Ishikawa (cell line): ENCODE results near the gene IGLON5.

Experiments used
- CEBPB ChIP-seq: IDR thresholded peaks from 2 replicates; pipeline ENCODE4 v1.6.1; 2012
- CREB1 ChIP-seq: IDR thresholded peaks from 2 replicates; pipeline ENCODE4 v1.6.1; 2012; ENCODE audit warnings: low read depth
- EGR1 ChIP-seq: IDR thresholded peaks from 2 replicates; pipeline ENCODE4 v1.6.1; 2012
- EP300 ChIP-seq: IDR thresholded peaks from 2 replicates; pipeline ENCODE4 v1.6.1; 2012; ENCODE audit warnings: borderline replicate concordance
- FOXM1 ChIP-seq: IDR thresholded peaks from 2 replicates; pipeline ENCODE4 v1.6.1; 2012; ENCODE audit warnings: low read depth, borderline replicate concordance
- NFIC ChIP-seq: IDR thresholded peaks from 2 replicates; pipeline ENCODE4 v1.6.1; 2012
- RAD21 ChIP-seq: IDR thresholded peaks from 2 replicates; pipeline ENCODE4 v1.6.1; 2012; ENCODE audit warnings: low read depth
- TAF1 ChIP-seq: IDR thresholded peaks from 2 replicates; pipeline ENCODE4 v1.6.1; 2012; ENCODE audit warnings: low read depth, mild to moderate bottlenecking
- TCF12 ChIP-seq: IDR thresholded peaks from 2 replicates; pipeline ENCODE4 v1.6.1; 2012; ENCODE audit warnings: low read depth
- TEAD4 ChIP-seq: IDR thresholded peaks from 2 replicates; pipeline ENCODE4 v1.6.1; 2012
- USF1 ChIP-seq: IDR thresholded peaks from 2 replicates; pipeline ENCODE4 v1.6.1; 2012
- YY1 ChIP-seq: IDR thresholded peaks from 2 replicates; pipeline ENCODE4 v1.6.1; 2012; ENCODE audit warnings: low read depth
- ZBTB7A ChIP-seq: IDR thresholded peaks from 2 replicates; pipeline ENCODE4 v1.6.1; 2012; ENCODE audit warnings: low read depth
- TF ChIP-seq, protein P1 (sequence below): IDR thresholded peaks from 2 replicates; pipeline ENCODE4 v1.6.1; 2012; ENCODE audit warnings: low read depth, mild to moderate bottlenecking
- TF ChIP-seq, protein P2 (sequence below): IDR thresholded peaks from 2 replicates; pipeline ENCODE4 v1.6.1; 2012

Gene IGLON5

GRCh38 chr19:51294977-51295375 is 16.5 kb upstream of the IGLON5 start:
- TF ChIP-seq FOXM1 (no peak), YY1 (no peak)

GRCh38 chr19:51295382-51296126 is 15.9 kb upstream of the IGLON5 start:
- TF ChIP-seq YY1 (no peak), TCF12 (no peak), CEBPB (no peak), EP300 (no peak), ZBTB7A (no peak), FOXM1 (no peak)
- TF ChIP-seq, protein P1, sequence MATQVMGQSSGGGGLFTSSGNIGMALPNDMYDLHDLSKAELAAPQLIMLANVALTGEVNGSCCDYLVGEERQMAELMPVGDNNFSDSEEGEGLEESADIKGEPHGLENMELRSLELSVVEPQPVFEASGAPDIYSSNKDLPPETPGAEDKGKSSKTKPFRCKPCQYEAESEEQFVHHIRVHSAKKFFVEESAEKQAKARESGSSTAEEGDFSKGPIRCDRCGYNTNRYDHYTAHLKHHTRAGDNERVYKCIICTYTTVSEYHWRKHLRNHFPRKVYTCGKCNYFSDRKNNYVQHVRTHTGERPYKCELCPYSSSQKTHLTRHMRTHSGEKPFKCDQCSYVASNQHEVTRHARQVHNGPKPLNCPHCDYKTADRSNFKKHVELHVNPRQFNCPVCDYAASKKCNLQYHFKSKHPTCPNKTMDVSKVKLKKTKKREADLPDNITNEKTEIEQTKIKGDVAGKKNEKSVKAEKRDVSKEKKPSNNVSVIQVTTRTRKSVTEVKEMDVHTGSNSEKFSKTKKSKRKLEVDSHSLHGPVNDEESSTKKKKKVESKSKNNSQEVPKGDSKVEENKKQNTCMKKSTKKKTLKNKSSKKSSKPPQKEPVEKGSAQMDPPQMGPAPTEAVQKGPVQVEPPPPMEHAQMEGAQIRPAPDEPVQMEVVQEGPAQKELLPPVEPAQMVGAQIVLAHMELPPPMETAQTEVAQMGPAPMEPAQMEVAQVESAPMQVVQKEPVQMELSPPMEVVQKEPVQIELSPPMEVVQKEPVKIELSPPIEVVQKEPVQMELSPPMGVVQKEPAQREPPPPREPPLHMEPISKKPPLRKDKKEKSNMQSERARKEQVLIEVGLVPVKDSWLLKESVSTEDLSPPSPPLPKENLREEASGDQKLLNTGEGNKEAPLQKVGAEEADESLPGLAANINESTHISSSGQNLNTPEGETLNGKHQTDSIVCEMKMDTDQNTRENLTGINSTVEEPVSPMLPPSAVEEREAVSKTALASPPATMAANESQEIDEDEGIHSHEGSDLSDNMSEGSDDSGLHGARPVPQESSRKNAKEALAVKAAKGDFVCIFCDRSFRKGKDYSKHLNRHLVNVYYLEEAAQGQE: no peak
- TF ChIP-seq, protein P2, sequence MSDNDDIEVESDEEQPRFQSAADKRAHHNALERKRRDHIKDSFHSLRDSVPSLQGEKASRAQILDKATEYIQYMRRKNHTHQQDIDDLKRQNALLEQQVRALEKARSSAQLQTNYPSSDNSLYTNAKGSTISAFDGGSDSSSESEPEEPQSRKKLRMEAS: no peak

GRCh38 chr19:51296336-51297093 is 14.9 kb upstream of the IGLON5 start:
- peak; percentile 32 for TF ChIP-seq RAD21
- TF ChIP-seq CEBPB: no peak
- no peak for TF ChIP-seq EP300

DNA sequence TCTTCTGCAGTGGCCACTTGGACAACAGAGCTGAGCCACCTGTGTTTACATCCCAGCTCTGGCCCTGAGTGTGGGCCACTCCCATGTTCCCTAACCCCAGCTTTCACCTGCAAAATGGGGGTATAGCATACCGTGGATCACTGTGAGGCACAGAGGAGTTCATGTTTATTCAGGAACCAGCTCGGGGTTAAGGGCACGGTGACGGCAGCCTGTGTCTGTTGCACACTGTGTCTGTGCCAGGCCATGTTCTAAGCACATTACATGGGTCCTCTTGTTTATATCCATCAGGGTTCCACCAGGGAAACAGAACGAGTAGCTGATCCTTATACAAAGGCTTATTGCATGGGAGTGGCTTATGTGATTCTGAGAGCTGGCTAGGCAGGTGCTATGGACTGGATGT is 14.0 kb upstream of the IGLON5 start:
- TF ChIP-seq USF1: no peak

GRCh38 chr19:51301266-51301665 is 10.2 kb upstream of the IGLON5 start:
- no peak for TF ChIP-seq FOXM1
- TF ChIP-seq, protein P2: no peak
- no peak for TF ChIP-seq RAD21
- no peak for TF ChIP-seq CREB1
- TF ChIP-seq EP300: no peak
- no peak for TF ChIP-seq ZBTB7A
- TF ChIP-seq TAF1: no peak
- no peak for TF ChIP-seq NFIC
- TF ChIP-seq, protein P1: no peak
- no peak for TF ChIP-seq TCF12
- TF ChIP-seq USF1: no peak
- no peak for TF ChIP-seq EGR1
- TF ChIP-seq CEBPB: no peak
- TF ChIP-seq TEAD4: no peak
- no peak for TF ChIP-seq YY1

DNA sequence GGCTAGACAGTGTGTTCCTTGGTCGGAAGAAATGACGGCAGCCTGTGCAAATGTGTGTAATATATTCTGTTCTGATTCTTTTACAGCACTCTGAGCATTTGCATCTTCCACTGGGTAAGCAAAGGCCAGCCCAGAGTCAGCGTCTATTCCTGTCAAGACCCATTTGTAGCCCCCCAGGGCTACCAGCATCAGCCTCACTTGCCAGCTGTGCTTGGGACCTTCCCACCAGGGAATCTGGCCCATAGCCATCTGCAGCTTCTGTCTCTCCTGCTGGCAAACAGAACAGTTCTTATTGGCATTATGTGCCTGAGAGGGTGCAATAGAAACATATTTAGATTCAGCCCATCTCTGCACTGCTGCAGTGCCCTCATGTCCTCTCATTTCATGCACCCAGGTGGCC is 6.0 kb upstream of the IGLON5 start:
- TF ChIP-seq EP300 (no peak), CEBPB (no peak), FOXM1 (no peak), TEAD4 (no peak), RAD21 (no peak), YY1 (no peak), USF1 (no peak), EGR1 (no peak), TCF12 (no peak), ZBTB7A (no peak), NFIC (no peak), TAF1 (no peak), CREB1 (no peak)
- TF ChIP-seq, protein P1: no peak
- TF ChIP-seq, protein P2: no peak
